Parathyroid adenoma (tissue), 2 donors: Measurements from ENCODE around the gene POTEI.
"Not testable (repeated sequence)": the region's sequence is repeated elsewhere in the genome, so short reads cannot be mapped to it uniquely, and the experiment has no call there.

Source experiments
- H2AFZ ChIP-seq: fragments of 300-600 bp; sonication (generic); one replicate; pipeline ENCODE4 v1.7.0; 2017; ENCODE audit warnings: antibody characterized with exemption, mild to moderate bottlenecking
- H3K27ac ChIP-seq: fragments of 300-600 bp; sonication (generic); one replicate; pipeline ENCODE4 v1.7.0; 2017
- H3K27me3 ChIP-seq: fragments of 300-600 bp; sonication (generic); one replicate; pipeline ENCODE4 v1.7.0; 2017; ENCODE audit warnings: low read length; ENCODE audit not compliant: control insufficient read depth, insufficient read depth
- H3K36me3 ChIP-seq: fragments of 300-600 bp; sonication (generic); one replicate; pipeline ENCODE4 v1.7.0; 2017; ENCODE audit warnings: low read length; ENCODE audit not compliant: control insufficient read depth, insufficient read depth
- H3K4me1 ChIP-seq: fragments of 300-600 bp; sonication (generic); one replicate; pipeline ENCODE4 v1.7.0; 2017; ENCODE audit warnings: control low read depth
- H3K4me2 ChIP-seq: fragments of 300-600 bp; sonication (generic); one replicate; pipeline ENCODE4 v1.7.0; 2017; ENCODE audit warnings: low read length
- H3K4me3 ChIP-seq: fragments of 300-600 bp; sonication (generic); one replicate; pipeline ENCODE4 v1.7.0; 2017; ENCODE audit warnings: low read depth, low read length
- H3K79me2 ChIP-seq: fragments of 300-600 bp; sonication (generic); one replicate; pipeline ENCODE4 v1.7.0; 2017; ENCODE audit warnings: control low read depth
- H3K9ac ChIP-seq: fragments of 300-600 bp; sonication (generic); one replicate; pipeline ENCODE4 v1.7.0; 2017; ENCODE audit warnings: mild to moderate bottlenecking
- H3K9me3 ChIP-seq: fragments of 300-600 bp; sonication (generic); one replicate; pipeline ENCODE4 v1.7.0; 2017; ENCODE audit warnings: low read length; ENCODE audit not compliant: control insufficient read depth
- donor health status: primary hyperparathyroidism.

POTEI gene

GRCh38 chr2:130531225-130531624 is 22.1 kb upstream of the POTEI start:
- H2AFZ ChIP-seq, H3K4me3 ChIP-seq, H3K9me3 ChIP-seq, H3K27ac ChIP-seq, H3K4me2 ChIP-seq, H3K36me3 ChIP-seq, H3K9ac ChIP-seq, H3K79me2 ChIP-seq, H3K27me3 ChIP-seq, H3K4me1 ChIP-seq: not testable (repeated sequence)

- H3K27me3 ChIP-seq, H3K4me3 ChIP-seq, H3K4me1 ChIP-seq, H3K36me3 ChIP-seq, H3K27ac ChIP-seq, H3K9me3 ChIP-seq, H3K79me2 ChIP-seq, H3K4me2 ChIP-seq, H3K9ac ChIP-seq, H2AFZ ChIP-seq: not testable (repeated sequence)
These were observed 21.1 kb upstream of the POTEI start for GRCh38 chr2:130530212-130530611.

- H3K27ac ChIP-seq, H3K79me2 ChIP-seq, H3K9ac ChIP-seq, H3K4me3 ChIP-seq, H3K4me1 ChIP-seq, H3K36me3 ChIP-seq, H3K9me3 ChIP-seq, H3K4me2 ChIP-seq, H3K27me3 ChIP-seq, H2AFZ ChIP-seq: not testable (repeated sequence)
These were observed 20.4 kb upstream of the POTEI start for GRCh38 chr2:130529545-130529944.

- H3K9me3 ChIP-seq, H3K4me3 ChIP-seq, H3K27ac ChIP-seq, H3K79me2 ChIP-seq, H3K36me3 ChIP-seq, H3K4me1 ChIP-seq, H3K9ac ChIP-seq, H2AFZ ChIP-seq, H3K4me2 ChIP-seq, H3K27me3 ChIP-seq: not testable (repeated sequence)
These were observed 18.3 kb upstream of the POTEI start for GRCh38 chr2:130527365-130527967.

- not testable (repeated sequence) for H3K4me1 ChIP-seq, H3K79me2 ChIP-seq
These were observed 13.3 kb upstream of the POTEI start for GRCh38 chr2:130522390-130522789.

GRCh38 chr2:130520992-130521391 is 11.9 kb upstream of the POTEI start, which contains the start of gene CFC1B:
TSS of gene CFC1B (plus strand) at chr2:130521222. CDS start at chr2:130521485, 263 bp downstream.
- H2AFZ ChIP-seq, H3K4me2 ChIP-seq, H3K79me2 ChIP-seq, H3K27me3 ChIP-seq, H3K9me3 ChIP-seq, H3K27ac ChIP-seq, H3K36me3 ChIP-seq, H3K4me1 ChIP-seq, H3K4me3 ChIP-seq, H3K9ac ChIP-seq: not testable (repeated sequence)

More at GRCh38 chr2:130522390-130522789, 13.3 kb upstream of the POTEI start:
- H3K4me3 ChIP-seq, H3K36me3 ChIP-seq, H3K9me3 ChIP-seq, H3K27me3 ChIP-seq, H3K27ac ChIP-seq, H3K9ac ChIP-seq, H2AFZ ChIP-seq, H3K4me2 ChIP-seq: not testable (repeated sequence)

- H3K9ac ChIP-seq, H3K4me3 ChIP-seq, H3K79me2 ChIP-seq: not testable (repeated sequence)
These were observed 9.5 kb upstream of the POTEI start for GRCh38 chr2:130518516-130519106.

GRCh38 chr2:130511747-130512451 is 2.8 kb upstream of the POTEI start:
- not testable (repeated sequence) for H3K79me2 ChIP-seq, H3K27ac ChIP-seq, H3K4me3 ChIP-seq, H3K9me3 ChIP-seq, H3K9ac ChIP-seq, H3K4me2 ChIP-seq, H3K36me3 ChIP-seq, H3K27me3 ChIP-seq, H3K4me1 ChIP-seq, H2AFZ ChIP-seq

More at GRCh38 chr2:130518516-130519106, 9.5 kb upstream of the POTEI start:
- H2AFZ ChIP-seq, H3K27ac ChIP-seq, H3K27me3 ChIP-seq, H3K36me3 ChIP-seq, H3K9me3 ChIP-seq, H3K4me1 ChIP-seq, H3K4me2 ChIP-seq: not testable (repeated sequence)

GRCh38 chr2:130510807-130511746 is 1.9 kb upstream of the POTEI start:
- H2AFZ ChIP-seq, H3K4me3 ChIP-seq, H3K27me3 ChIP-seq, H3K9me3 ChIP-seq, H3K27ac ChIP-seq, H3K4me2 ChIP-seq, H3K79me2 ChIP-seq, H3K4me1 ChIP-seq, H3K36me3 ChIP-seq, H3K9ac ChIP-seq: not testable (repeated sequence)

- not testable (repeated sequence) for H3K4me2 ChIP-seq, H3K36me3 ChIP-seq, H3K4me3 ChIP-seq, H3K27me3 ChIP-seq, H3K9ac ChIP-seq, H3K4me1 ChIP-seq, H2AFZ ChIP-seq, H3K27ac ChIP-seq, H3K9me3 ChIP-seq, H3K79me2 ChIP-seq
These were observed 18.1 kb downstream of the POTEI start for GRCh38 chr2:130491073-130491472.
